ENCODE results near the gene TEAD1.

Gene TEAD1

GRCh38 chr11:12673924-12674570, at the start of gene TEAD1:
TEAD1 (plus strand) TSS chr11:12674421.
- peak; percentile 93 for DNase-seq

GRCh38 chr11:12624595-12624994, 49.6 kb upstream of the TEAD1 start:
- DNase-seq: no peak

GRCh38 chr11:12625438-12626071, 48.7 kb upstream of the TEAD1 start:
- no peak for DNase-seq

GRCh38 chr11:12626616-12627015, 47.6 kb upstream of the TEAD1 start:
- no peak for DNase-seq

- no peak for DNase-seq
Measured at GRCh38 chr11:12628314-12628713, 45.9 kb upstream of the TEAD1 start.

- no peak for DNase-seq
Measured at GRCh38 chr11:12629601-12630313, 44.5 kb upstream of the TEAD1 start.

GRCh38 chr11:12631651-12632050, 42.6 kb upstream of the TEAD1 start:
- DNase-seq: no peak

- no peak for DNase-seq
Measured at GRCh38 chr11:12634329-12634728, 39.9 kb upstream of the TEAD1 start.

- no peak for DNase-seq
Measured at GRCh38 chr11:12636871-12637410, 37.3 kb upstream of the TEAD1 start.

- no peak for DNase-seq
Measured at GRCh38 chr11:12639388-12639787, 34.8 kb upstream of the TEAD1 start.

- DNase-seq: no peak
Measured at GRCh38 chr11:12640355-12640754, 33.9 kb upstream of the TEAD1 start.

- DNase-seq: no peak
Measured at GRCh38 chr11:12640926-12641849, 33.0 kb upstream of the TEAD1 start.

GRCh38 chr11:12642040-12642439, 32.2 kb upstream of the TEAD1 start:
- no peak for DNase-seq

- DNase-seq: no peak
Measured at GRCh38 chr11:12642806-12643428, 31.3 kb upstream of the TEAD1 start.

GRCh38 chr11:12646478-12646877, 27.7 kb upstream of the TEAD1 start:
- no peak for DNase-seq

GRCh38 chr11:12653729-12654128, 20.5 kb upstream of the TEAD1 start:
- no peak for DNase-seq

GRCh38 chr11:12655842-12656241, 18.4 kb upstream of the TEAD1 start:
- DNase-seq: no peak

GRCh38 chr11:12657336-12657735, 16.9 kb upstream of the TEAD1 start:
- no peak for DNase-seq

GRCh38 chr11:12657981-12658380, 16.2 kb upstream of the TEAD1 start:
- DNase-seq: no peak

GRCh38 chr11:12662101-12662689, 12.0 kb upstream of the TEAD1 start:
- no peak for DNase-seq

- DNase-seq: no peak
Measured at GRCh38 chr11:12664385-12664784, 9.8 kb upstream of the TEAD1 start.

- no peak for DNase-seq
Measured at GRCh38 chr11:12666915-12667314, 7.3 kb upstream of the TEAD1 start.

Data from NCI-H774 (cell line).